Mucosa of stomach (tissue), 1 donor: ENCODE measurements around the gene ADCY9.

Source experiments
- H3K27me3 ChIP-seq: one replicate; pipeline ENCODE4 v1.7.0; 2013; ENCODE audit warnings: mild to moderate bottlenecking, low read length; ENCODE audit not compliant: control insufficient read depth, insufficient read depth
- H3K36me3 ChIP-seq: one replicate; pipeline ENCODE4 v1.7.0; 2013; ENCODE audit warnings: low read length; ENCODE audit not compliant: control insufficient read depth, insufficient read depth
- H3K4me1 ChIP-seq: one replicate; pipeline ENCODE4 v1.7.0; 2013; ENCODE audit warnings: mild to moderate bottlenecking, low read length; ENCODE audit not compliant: control insufficient read depth, insufficient read depth
- H3K4me3 ChIP-seq: one replicate; pipeline ENCODE4 v1.7.0; 2013; ENCODE audit warnings: low read length
- H3K9ac ChIP-seq: one replicate; pipeline ENCODE4 v1.7.0; 2013; ENCODE audit warnings: mild to moderate bottlenecking, low read length, moderate library complexity
- H3K9me3 ChIP-seq: one replicate; pipeline ENCODE4 v1.7.0; 2013; ENCODE audit warnings: mild to moderate bottlenecking, low read length, moderate library complexity; ENCODE audit not compliant: control insufficient read depth
- donor health status: Pancreatic carcinoma.

The ADCY9 gene

DNA sequence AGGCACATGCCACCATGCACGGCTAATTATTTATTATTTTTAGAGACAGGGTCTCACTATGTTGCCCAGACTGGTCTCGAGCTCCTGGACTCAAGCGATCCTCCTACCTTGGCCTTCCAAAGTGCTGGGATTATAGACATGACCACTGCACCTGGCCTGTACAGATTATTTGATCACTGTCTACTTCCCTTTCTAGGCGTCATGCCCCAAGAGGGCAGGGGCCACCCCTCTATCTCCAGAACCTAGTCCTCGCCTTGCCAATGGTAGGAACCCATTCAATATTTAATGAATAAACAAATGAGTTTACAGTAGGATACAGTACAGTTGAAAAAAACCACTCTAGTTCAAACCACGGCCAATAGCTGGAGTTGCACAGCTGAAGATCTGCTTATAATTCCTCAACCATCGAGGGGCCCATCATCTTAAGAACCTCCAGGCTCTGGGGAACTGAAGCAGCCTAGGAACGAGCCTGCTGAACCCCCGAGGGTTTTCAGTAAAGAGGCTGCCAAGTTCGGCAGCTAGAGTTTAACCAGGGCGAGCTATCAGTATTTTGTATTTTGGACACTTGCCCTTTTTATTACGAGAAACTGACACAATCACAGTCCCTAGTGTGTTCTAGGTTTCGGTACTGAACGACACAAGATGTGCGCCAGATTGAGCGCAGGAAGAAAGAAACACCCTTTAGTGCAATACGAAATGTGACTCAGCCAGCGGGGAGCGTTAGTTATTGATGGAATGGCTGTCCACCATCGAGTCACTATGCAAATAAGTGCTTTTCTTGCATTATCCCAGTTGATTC is 14.6 kb downstream of the ADCY9 start:
- Histone ChIP-seq H3K4me3 (no peak overlapping the region), H3K27me3 (no peaks in the 10 kb centered on the region), H3K4me1 (peaks cover 34% of the 10 kb centered on the region), H3K36me3 (peaks cover 7% of the 10 kb centered on the region), H3K9ac (peak overlapping the region; percentile 52), H3K9me3 (no peaks in the 10 kb centered on the region)

DNA sequence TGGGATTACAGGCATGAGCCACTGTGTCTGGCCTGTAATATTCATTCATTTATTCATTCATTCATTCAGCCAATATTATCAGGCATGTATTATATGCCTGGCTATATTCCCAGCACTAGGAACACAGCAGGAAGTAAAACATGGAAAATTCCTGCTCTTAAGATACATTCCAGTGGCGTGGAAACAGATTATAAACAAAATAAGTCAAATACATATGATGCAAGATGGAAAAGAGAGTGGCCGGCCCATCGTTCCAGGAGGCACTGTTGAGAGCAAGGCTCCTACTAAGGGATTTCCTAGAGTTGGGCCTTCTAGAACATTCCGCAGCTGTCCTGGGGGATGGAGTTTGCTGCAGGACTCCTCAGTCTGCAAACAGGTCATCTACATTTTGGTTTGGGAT is 17.7 kb downstream of the ADCY9 start:
- no peaks in the 10 kb centered on the region for H3K9me3 ChIP-seq
- peaks cover 38% of the 10 kb centered on the region for H3K4me1 ChIP-seq
- peaks cover 6% of the 10 kb centered on the region for H3K36me3 ChIP-seq

DNA sequence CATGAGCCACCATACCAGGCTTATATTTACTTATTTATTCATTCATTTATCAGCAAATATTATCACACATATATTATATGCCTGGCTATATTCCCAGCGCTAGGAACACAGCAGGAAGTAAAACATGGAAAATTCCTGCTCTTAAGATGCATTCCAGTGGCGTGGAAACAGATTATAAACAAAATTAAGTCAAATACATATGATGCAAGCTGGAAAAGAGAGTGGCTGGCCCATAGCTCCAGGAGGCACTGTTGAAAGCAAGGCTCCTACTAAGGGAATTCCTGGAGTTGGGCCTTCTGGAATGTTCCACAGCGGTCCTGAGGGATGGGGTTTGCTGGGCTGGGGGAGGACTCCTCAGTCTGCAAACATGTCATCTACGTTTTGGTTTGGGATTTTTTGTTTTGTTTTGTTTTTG is 18.4 kb downstream of the ADCY9 start:
- H3K4me1 ChIP-seq = peaks cover 38% of the 10 kb centered on the region
- H3K4me3 ChIP-seq = no peak overlapping the region
- no peaks in the 10 kb centered on the region for H3K9me3 ChIP-seq
- no peaks in the 10 kb centered on the region for H3K36me3 ChIP-seq
- H3K27me3 ChIP-seq = no peaks in the 10 kb centered on the region
- no peak overlapping the region for H3K9ac ChIP-seq

More for the DNA sequence above, 17.7 kb downstream of the ADCY9 start:
- no peak overlapping the region for H3K4me3 ChIP-seq
- H3K27me3 ChIP-seq = no peaks in the 10 kb centered on the region
- H3K9ac ChIP-seq = no peak overlapping the region

DNA sequence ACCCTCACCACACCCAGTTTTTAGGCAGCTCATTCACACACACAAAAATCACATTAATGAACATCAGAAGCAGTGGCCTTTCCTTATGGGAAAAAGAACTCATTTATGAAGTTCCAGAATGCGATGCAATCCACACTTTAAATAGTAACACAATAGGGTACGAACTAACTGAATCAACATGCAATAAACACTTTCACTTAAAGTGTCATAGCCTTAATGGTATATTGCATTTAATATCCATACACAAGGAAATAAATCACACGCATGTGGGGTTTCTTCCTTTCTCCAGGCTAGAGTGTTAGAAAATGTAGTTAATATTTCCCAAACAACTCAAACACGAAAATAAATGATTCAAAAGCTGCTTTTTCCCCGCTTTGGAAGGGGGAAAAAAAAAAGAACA is 19.7 kb downstream of the ADCY9 start:
- H3K4me3 ChIP-seq = no peak overlapping the region
- peaks cover 29% of the 10 kb centered on the region for H3K4me1 ChIP-seq
- H3K27me3 ChIP-seq = no peaks in the 10 kb centered on the region
- H3K9ac ChIP-seq = no peak overlapping the region
- H3K36me3 ChIP-seq = no peaks in the 10 kb centered on the region
- H3K9me3 ChIP-seq = no peaks in the 10 kb centered on the region

DNA sequence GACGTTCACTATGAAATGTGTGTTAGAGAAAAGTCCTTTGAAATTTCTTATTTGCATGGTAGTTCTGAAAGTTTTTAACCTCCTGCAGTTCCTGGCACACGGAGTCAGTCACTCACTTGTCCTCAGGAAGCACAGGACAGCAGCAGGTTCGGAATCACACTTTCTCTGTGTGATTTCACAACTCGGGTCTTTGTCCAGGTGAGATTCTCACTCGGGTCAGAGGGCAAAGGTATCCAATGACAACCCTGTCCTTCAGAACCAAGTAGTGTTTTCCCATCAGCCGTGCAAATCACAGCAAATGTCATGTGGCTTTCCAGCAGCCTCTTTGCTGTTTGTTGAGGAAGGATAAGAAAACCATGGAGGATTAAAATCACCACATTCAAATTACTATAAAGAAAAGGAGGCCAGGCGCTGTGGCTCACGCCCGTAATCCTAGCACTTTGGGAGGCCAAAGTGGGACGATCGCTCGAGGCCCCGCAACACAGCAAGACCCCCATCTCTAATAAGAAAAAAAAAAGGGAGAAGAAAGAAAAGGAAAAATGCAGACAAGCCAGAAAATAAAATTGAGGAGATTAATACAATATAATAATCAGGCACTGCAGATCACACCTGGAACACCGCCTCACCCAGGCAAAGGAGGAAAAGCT is 22.0 kb downstream of the ADCY9 start:
- H3K9ac ChIP-seq = no peak overlapping the region
- H3K27me3 ChIP-seq = no peaks in the 10 kb centered on the region
- H3K36me3 ChIP-seq = no peaks in the 10 kb centered on the region
- no peak overlapping the region for H3K4me3 ChIP-seq
- H3K4me1 ChIP-seq = peaks cover 41% of the 10 kb centered on the region
- H3K9me3 ChIP-seq = no peaks in the 10 kb centered on the region

DNA sequence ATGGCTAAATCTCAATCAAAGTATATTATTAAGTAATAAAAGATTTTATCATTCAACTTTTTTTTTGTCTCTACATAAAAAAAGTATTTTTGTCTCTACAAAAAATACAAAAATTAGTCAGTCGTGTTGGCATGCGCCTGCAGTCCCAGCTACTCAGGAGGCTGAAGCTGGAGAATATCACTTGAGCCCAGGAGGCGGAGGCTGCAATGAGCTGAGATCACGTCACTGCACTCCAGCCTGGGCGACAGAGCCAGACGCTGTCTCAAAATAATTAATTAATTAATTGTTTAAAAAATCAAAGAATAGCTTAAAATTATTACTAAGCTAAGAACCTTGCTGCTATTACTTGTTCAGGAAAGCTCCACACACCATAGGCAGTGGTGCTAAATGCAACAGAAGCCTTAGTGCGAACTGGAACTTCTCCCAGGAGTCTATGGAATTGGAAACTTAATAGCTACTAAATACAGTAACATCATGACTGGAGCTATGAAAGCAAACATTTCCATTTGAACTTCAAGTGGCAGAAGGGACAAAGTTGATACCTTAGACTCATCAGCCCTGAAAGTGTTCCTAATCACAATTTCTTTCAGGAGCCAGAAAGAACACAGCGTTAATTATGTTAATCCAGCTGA is 22.6 kb downstream of the ADCY9 start:
- no peaks in the 10 kb centered on the region for H3K9me3 ChIP-seq
- H3K9ac ChIP-seq = no peak overlapping the region
- H3K4me3 ChIP-seq = no peak overlapping the region
- no peaks in the 10 kb centered on the region for H3K36me3 ChIP-seq
- H3K27me3 ChIP-seq = no peaks in the 10 kb centered on the region
- H3K4me1 ChIP-seq = peaks cover 38% of the 10 kb centered on the region

DNA sequence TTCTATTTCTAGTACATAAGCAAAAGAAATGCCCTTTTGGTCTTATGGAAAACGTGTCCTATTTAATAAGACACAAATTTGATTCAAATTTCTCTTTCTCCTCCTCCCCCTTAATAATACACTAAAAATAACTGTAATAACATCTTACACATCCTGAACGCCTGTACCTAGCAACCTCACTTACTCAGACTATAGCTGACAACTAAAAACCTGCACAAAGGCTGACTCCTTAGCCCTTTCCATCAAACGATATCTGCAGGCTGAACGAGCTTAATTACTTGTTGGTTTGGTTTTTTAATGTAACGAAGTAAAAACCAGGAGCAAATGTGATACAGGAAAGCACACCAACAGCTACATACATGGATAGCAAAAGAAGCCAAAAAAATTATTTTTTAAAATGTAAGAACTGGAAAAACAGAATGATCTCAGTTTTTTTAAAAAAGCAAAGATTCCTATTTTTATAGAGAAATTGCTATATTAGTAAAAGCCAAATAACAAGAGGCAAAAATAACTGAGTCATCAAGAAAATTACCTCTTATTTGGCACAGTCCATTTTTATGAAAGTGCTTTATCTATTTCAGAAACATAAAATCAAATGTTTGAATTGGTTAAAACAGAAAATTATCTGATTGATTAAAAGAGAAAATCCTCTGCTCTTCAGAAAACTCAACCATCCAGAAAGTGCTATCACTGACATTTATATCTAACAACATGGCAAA is 23.5 kb downstream of the ADCY9 start:
- no peaks in the 10 kb centered on the region for H3K36me3 ChIP-seq
- peaks cover 29% of the 10 kb centered on the region for H3K4me1 ChIP-seq
- H3K9me3 ChIP-seq = no peaks in the 10 kb centered on the region
- H3K9ac ChIP-seq = no peak overlapping the region
- no peaks in the 10 kb centered on the region for H3K27me3 ChIP-seq
- no peak overlapping the region for H3K4me3 ChIP-seq

DNA sequence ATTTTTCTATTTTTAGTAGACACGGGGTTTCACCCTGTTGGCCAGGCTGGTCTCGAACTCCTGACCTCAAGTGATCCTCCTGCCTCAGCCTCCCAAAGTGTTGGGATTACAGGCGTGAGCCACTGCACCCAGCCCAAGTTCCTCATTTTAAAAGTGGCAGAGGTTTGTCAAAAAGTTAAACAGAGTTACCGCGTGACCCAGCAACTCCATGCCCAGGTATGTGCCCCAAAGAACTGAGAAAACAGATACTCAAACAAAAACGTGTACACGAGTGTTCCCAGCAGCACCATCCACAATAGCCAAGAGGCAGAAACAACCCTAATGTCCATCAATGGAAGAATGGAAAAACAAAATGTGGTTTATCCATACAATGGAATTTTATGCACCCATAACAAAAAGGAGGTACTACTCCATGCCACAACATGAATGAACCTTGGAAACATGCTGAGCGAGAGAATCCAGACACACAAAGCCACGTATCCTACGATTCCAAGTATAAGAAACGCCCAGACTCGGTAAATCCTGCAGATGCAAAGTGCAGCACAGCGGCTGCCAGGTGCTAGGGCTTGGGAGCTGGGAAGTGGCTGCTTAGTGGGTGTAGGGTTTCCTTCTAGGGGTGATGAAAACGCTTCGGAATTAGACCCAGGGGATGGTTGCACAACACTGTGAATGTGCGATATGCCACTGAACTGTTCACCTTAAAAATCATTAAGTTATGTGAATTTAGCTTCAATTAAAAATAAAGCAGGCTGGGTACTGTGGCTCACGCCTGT is 24.8 kb downstream of the ADCY9 start:
- Histone ChIP-seq H3K4me3 (no peak overlapping the region), H3K9me3 (no peaks in the 10 kb centered on the region), H3K27me3 (no peaks in the 10 kb centered on the region), H3K4me1 (peaks cover 20% of the 10 kb centered on the region), H3K9ac (no peak overlapping the region), H3K36me3 (no peaks in the 10 kb centered on the region)

DNA sequence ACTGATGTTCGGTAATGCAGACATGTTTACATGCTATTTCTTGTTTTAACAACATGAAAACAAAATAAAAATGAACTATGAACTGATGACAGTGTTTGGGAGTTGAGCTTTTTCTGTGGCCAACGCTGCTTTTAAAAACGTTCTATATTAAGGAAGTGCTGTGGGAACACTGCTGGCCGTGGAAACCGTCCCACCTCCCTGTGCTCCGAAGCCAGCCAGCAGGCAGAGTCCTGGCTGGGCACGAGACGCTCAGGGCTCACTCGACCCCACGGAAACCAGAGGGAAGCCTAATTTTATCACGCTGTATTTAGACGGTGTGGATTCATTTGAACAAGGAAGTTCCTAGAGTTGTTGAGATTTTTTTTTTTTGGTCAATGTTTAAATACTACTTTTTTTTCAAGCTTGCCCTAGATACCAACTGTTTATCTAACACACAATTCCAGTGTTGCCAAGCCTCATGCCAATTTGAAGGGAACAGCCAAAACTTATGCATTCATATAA is 25.8 kb downstream of the ADCY9 start:
- Histone ChIP-seq H3K27me3 (no peaks in the 10 kb centered on the region), H3K4me3 (no peak overlapping the region), H3K9me3 (no peaks in the 10 kb centered on the region), H3K36me3 (no peaks in the 10 kb centered on the region), H3K4me1 (peaks cover 25% of the 10 kb centered on the region), H3K9ac (peak overlapping the region; percentile 5)

DNA sequence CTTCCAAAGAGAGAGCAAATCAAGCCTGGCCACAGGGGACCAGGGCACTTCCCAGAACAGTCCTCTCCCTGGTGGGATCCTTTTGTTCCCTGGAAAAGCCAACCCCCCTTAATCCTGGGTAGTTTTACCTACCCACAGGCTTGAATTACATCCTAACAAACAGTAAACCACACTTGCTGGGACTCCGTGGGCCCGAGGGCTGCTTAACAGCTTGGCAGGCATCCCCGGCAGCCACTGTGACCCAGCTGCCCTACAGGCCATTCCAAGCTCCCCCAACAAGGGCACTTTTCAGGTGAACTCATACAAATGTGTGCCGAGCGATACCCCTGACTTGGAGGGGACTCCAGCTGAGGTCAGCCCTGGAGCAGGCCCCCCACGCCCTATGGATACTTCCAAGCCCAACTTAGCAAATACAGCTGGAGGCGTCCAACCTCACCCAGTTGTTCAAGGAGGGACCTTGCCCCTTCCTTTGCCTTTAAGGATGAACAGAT is 26.4 kb downstream of the ADCY9 start:
- Histone ChIP-seq H3K4me1 (peaks cover 26% of the 10 kb centered on the region), H3K9me3 (no peaks in the 10 kb centered on the region), H3K4me3 (no peak overlapping the region), H3K36me3 (no peaks in the 10 kb centered on the region), H3K27me3 (no peaks in the 10 kb centered on the region), H3K9ac (peak overlapping the region; percentile 5)

DNA sequence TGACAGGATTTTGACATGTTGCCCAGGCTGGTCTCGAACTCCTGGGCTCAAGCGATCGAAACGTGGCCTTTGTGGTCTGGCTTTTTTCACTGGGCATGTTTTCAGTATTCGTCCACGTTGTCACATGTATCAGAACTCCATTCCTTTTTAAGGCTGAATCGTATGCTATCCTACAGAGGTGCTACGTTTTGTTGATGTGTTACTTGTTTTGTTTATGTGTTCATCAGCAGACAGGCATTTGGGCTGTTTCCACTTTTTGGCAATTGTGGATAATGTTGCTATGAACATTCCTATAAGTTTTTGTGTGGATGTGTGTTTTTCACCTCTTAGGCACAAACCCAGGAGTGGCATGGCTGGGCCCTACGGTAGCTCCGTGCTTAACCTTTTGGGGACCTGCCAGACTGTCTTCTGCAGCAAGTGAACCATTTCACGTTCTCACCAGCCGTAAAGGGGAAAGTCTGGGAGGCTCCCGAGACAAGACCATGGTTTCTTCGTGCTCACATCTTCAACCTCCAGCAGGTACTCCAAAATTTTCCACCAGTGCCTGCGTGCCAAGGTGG is 26.9 kb downstream of the ADCY9 start:
- H3K4me3 ChIP-seq = no peak overlapping the region
- no peaks in the 10 kb centered on the region for H3K27me3 ChIP-seq
- no peaks in the 10 kb centered on the region for H3K36me3 ChIP-seq
- no peak overlapping the region for H3K9ac ChIP-seq
- H3K4me1 ChIP-seq = peaks cover 26% of the 10 kb centered on the region
- H3K9me3 ChIP-seq = no peaks in the 10 kb centered on the region
